Measurements from ENCODE around the gene ZSCAN12.

ZSCAN12 gene

GRCh38 chr6:28353356-28353755 lies 46.2 kb downstream of the ZSCAN12 start:
- no peak for DNase-seq

- DNase-seq = no peak
Measured at GRCh38 chr6:28351493-28351925, 48.0 kb downstream of the ZSCAN12 start.

- no peak for DNase-seq
Measured at GRCh38 chr6:28351087-28351486, 48.5 kb downstream of the ZSCAN12 start.

- DNase-seq = peak; percentile 73
Measured at GRCh38 chr6:28349892-28350737, 49.4 kb downstream of the ZSCAN12 start, which contains the start of gene ZKSCAN3. TSS of gene ZKSCAN3 (plus strand) at chr6:28349947. CDS start at chr6:28359587, 9,640 bp downstream.

GRCh38 chr6:28349344-28349891 lies 50.1 kb downstream of the ZSCAN12 start:
- no peak for DNase-seq

- no peak for DNase-seq
Measured at GRCh38 chr6:28347119-28347518, 52.4 kb downstream of the ZSCAN12 start.

GRCh38 chr6:28345201-28345600 lies 54.3 kb downstream of the ZSCAN12 start:
- DNase-seq = no peak

- DNase-seq = no peak
Measured at GRCh38 chr6:28343898-28344677, 55.5 kb downstream of the ZSCAN12 start.

GRCh38 chr6:28340310-28341095 lies 59.0 kb downstream of the ZSCAN12 start:
- no peak for DNase-seq

- no peak for DNase-seq
Measured at GRCh38 chr6:28337121-28337520, 62.4 kb downstream of the ZSCAN12 start.

- peak; percentile 35 for DNase-seq
Measured at GRCh38 chr6:28336284-28337120, 63.0 kb downstream of the ZSCAN12 start.

- DNase-seq = peak; percentile 99
Measured at GRCh38 chr6:28335564-28336283, 63.8 kb downstream of the ZSCAN12 start, which contains the start of gene ZSCAN31. TSS of gene ZSCAN31 (minus strand) at chr6:28336148. CDS start at chr6:28329683, 6,465 bp downstream.

GRCh38 chr6:28335040-28335563 lies 64.4 kb downstream of the ZSCAN12 start:
- no peak for DNase-seq

GRCh38 chr6:28334286-28335039 lies 65.1 kb downstream of the ZSCAN12 start:
- no peak for DNase-seq

- DNase-seq = no peak
Measured at GRCh38 chr6:28333599-28334018, 65.9 kb downstream of the ZSCAN12 start.

GRCh38 chr6:28333047-28333446 lies 66.5 kb downstream of the ZSCAN12 start:
- DNase-seq = no peak

GRCh38 chr6:28330041-28330440 lies 69.5 kb downstream of the ZSCAN12 start:
- DNase-seq = no peak
